HG03354 (cell line): Measurements from ENCODE around the gene CRIP3.

Experiments used
- ATAC-seq: cut with Tn5 transposase; IDR thresholded peaks from one replicate; pipeline ENCODE4 v1.9.1; 2021; ENCODE audit warnings: mild to moderate bottlenecking; ENCODE audit not compliant: unreplicated experiment, poor library complexity, severe bottlenecking

Gene CRIP3

DNA sequence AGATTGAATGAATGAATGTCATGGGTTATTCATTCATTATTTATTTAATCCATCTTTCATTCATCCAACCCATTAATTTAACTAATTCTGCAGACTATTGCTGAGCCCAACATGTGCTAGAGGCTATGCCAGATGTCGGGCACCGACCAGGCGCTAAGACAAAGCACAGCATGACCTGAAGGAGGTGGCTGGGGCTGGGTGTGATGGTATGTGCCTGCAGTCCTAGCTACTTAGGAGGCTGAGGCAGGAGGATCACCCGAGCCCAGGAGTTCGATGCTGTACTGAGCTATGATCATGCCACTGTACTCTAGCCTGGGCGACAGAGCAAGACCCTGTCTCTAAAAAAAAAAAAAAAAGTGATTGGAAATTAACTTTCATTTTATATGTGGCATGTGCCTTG, 16.3 kb downstream of the CRIP3 start:
- ATAC-seq: no peak

DNA sequence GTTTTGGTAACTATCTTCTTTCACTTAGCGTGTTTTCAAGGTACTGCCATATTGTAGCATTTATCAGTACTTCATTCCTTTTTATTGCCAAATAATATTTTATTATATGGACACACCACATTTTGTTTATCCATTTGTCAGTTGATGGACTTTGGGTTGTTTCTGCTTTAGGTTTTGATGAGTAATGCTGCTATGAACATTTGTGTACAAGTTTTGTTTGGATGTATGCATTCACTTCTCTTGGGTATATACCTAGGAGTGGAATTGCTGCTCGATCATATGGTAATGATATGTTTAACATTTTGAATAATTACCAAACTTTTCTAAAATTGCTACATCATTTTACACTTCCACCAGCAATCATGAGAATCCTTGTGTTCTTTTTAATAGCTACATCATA, 16.9 kb downstream of the CRIP3 start:
- no peak for ATAC-seq

DNA sequence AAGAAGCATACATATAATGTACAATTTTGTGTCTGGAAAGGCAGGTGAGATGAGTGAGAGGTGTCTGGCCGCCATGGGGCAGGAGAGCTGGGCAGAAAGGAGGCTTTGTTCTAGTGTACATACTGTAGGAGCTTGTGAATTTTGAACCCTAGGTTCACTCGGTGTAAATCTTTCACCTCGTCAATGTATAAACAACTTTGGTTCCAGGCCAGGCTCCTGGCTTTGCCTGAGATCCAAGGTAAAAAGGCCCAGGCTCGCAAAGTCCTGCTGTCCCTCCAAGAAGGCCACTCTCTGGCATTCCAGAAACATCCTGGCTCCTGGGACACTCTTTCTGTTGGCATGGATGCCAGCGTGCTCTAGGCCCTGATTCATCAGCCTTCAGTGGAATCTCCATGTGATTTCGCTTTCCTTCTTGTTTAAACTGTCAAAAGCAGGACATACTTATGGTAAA, 17.7 kb downstream of the CRIP3 start:
- ATAC-seq: no peak

DNA sequence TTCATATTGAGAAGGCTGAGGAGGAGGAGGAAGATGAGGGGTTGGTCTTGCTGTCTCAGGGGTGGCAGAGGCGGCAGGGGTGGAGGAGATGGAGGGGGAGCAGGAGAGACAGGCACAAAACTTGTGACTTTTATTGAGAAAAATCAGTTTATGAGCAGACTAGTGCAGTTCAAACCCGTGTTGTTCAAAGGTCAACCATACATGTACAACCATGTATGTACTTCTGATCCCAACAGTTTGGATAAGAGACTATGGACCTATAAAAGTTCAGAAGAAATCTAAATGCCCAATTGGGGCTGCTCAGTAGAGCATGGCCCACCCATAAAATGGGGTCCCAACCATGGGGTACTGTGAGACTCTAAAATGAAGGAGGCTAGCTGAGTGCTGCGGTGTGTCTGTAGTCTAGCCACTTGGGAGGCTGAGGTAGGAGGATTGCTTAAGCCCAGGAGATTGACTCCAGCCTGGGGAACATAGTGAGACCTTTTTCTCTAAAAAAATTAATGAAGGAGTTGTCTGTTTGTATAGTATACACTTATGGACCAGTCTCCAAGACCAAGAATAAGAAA, 18.2 kb downstream of the CRIP3 start:
- ATAC-seq: no peak

DNA sequence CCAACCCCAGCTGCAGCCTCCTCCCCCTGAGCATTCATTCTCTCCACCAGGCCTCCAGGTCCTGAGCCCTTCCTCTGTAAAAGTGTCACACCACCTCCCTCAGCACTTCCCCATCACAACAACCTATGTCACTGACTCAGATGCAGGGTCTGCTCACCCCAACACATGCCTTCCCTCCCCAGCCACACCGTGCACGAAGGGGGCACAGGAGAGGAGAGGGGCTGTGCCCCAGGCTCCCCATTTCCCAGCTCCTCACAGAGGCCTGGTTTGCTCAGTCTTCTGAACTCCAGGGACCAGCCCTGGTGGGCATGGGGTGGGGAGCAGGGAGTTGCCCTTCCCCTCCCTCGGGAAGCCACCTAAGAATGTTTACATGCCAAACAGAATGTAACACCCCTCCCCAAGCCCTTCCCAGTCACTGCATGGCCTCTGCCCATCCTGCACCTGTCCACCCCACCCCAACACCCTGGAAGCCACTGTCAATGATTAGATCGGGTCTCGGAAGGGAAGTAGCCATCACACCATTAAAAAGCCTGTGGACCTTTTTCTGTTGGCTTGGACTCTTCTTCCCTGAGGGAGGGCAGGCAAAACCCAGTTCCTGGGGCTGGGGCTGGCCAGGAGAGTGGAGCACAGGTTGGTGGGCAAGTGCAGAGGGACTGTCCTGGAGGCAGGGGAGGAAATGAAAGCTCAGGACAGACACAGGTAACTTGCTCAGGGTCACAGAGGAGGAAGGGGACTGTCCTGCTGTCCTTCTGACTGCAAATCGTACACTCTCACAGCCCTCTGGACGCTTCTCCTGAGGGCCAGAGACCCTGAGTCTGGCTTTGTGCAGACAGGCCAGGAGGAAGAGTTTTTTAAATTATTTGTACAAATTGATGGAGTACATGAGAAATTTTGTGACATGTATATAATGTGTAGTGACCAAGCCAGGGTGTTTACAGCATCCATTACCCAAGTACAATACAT, 20.6 kb downstream of the CRIP3 start:
- ATAC-seq: no peak

DNA sequence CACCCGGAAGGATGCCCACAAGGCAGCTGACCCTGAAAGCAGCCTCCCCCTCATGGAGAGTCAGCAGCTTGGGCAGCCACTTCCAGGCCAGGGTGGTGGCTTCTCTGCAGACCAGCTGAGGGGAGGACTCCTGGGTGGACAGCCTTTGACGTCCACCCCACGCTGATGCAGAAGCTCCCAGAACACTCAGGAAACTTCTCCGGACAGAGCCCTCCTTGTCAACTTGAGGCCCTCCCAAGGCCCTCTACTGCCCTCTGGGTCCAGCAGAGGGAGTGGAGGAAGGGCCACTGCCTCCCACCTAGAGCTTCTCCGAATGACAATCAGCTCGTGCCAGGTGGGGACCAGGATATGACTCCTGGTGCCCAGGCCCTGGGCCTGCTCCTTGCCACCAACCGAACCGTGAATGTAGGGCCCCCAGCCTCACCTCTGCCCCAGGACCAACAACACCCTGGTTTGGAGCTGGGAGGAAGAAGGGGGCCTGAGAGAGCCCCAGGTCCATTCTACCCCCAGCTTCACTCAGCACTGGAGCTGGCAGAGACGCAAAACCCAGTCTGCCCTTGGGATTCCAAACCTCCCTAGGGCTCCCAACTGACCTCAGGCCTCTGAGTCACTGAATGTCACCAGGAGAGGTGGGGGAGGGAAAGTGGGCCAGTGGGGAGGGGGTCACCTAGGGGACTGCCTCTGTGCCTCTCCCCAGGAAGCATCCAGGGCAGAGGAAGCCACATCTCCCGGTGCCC, 21.5 kb downstream of the CRIP3 start:
- ATAC-seq: no peak

DNA sequence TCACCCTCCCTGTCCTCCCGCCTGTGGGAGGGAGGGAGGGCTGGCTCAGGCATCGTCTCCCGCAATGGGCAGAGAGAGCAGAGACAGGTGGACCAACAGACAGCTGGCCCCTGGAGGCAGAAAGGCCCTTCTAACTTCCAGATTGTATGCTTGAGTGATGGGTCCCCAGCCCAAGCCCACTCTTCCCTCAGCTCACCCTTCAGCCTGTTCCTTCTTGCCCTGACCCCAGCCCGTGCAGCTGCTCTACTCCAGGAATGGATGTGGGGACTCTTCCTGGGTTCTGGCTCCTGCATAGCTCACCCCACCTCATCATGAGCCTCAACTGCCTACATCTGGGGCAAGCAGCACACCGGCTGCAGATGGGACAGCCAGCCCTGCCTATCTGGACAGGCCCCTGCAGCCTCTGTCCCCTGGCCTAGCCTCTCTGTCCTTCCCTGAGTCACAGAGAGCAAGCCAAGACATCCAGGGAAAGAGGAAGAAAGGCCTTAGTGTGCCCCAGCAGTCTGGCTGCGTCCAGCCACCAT, 22.1 kb downstream of the CRIP3 start:
- ATAC-seq: no peak

DNA sequence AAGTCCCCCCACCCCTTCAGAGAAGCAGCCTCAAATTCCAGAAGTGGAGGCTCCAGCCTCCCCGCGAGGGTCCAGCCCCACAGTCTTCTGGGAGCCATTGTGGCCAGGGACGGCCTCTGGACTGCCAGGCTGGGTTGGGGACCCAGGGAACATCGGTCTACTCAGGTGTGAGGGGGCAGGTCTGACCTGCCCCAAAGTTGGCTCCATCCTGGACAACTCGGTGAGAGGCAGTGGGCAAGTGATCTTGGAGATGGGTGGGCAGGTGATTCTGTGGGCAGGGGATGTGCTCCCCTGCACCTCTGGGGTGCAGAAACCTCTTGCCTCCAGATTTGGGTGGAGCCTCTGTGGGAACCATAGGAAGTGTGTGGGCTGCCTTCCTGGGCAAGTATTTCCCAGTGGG, 22.8 kb downstream of the CRIP3 start:
- no peak for ATAC-seq

DNA sequence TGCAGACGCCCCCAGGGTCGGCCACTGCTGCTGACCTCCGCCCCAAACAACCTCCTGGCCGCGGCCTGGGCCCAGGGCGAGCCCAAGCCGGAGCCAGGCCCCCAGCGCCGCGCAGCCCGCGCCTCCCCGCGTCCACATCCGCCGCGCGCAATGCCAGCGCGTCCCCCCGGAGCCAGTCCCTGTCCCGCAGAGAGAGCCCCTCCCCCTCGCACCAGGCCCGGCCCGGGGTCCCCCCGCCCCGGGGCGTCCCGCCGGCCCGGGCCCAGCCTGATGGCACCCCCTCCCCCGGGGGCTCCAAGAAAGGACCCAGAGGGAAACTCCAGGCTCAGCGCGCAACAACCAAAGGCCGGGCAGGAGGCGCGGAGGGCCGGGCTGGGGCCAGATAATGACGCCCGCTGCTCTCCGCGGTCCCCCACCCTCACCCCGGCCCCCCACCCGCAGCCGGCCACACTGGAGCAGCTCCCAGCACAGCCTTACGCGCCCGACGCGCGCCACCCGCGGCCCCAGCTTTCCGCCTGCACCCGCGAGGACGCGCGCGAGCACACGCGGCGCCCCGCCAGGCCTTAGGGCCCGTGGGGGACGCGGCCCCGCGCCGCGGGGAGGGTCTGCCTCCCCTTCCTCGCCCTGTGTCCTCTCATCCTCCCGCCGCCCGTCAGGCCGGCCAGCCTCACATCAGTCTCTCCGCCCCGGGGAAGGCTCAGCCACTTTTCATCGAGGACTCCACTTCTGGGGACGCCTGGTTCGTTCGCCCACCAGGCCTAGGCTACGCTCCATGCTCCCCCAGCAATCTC, 23.4 kb downstream of the CRIP3 start:
- ATAC-seq: no peak

DNA sequence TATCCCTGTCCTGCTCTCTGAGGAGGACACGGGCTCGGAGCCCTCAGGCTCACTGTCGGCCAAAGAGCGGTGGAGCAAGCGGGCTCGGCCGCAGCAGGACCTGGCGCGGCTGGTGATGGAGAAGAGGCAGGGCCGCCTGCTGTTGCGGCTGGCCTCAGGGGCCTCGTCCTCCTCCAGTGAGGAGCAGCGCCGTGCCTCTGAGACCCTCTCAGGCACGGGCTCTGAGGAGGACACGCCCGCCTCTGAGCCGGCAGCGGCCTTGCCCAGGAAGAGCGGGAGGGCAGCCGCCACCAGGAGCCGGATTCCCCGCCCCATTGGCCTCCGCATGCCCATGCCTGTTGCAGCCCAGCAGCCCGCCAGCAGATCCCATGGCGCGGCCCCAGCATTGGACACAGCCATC, 24.7 kb downstream of the CRIP3 start:
- ATAC-seq: no peak

DNA sequence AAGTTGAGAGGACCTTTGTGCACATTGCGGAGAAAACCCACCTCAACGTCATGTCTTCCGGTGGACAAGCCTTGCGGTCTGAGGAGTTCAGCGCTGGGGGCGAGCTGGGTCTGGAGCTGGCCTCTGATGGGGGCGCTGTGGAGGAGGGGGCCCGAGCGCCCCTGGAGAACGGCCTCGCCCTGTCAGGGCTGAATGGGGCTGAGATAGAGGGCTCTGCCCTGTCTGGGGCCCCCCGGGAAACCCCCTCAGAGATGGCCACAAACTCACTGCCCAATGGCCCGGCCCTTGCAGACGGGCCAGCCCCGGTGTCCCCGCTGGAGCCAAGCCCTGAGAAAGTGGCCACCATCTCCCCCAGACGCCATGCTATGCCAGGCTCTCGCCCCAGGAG, 25.1 kb downstream of the CRIP3 start:
- no peak for ATAC-seq

DNA sequence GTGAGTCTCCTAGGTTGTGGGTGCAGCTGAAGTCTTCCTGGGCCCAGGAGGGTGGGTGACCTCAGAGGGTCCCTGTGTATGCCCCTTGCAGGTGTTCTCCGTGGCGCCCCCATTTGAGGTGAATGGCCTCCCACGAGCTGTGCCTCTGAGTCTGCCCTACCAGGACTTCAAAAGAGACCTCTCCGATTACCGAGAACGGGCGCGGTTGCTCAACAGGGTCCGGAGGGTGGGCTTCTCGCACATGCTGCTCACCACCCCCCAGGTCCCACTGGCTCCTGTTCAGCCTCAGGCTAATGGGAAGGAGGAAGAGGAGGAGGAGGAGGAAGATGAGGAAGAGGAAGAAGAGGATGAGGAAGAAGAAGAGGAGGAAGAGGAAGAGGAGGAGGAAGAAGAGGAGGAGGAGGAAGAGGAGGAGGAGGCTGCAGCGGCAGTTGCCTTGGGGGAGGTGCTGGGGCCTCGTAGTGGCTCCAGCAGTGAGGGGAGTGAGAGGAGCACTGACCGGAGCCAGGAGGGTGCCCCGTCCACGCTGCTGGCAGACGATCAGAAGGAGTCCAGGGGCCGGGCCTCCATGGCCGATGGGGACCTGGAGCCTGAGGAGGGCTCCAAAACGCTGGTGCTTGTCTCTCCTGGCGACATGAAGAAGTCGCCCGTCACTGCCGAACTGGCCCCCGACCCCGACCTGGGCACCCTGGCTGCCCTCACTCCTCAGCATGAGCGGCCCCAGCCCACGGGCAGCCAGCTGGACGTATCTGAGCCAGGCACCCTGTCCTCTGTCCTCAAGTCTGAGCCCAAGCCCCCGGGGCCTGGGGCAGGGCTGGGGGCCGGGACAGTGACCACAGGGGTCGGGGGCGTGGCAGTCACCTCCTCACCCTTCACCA, 25.8 kb downstream of the CRIP3 start:
- ATAC-seq: no peak

DNA sequence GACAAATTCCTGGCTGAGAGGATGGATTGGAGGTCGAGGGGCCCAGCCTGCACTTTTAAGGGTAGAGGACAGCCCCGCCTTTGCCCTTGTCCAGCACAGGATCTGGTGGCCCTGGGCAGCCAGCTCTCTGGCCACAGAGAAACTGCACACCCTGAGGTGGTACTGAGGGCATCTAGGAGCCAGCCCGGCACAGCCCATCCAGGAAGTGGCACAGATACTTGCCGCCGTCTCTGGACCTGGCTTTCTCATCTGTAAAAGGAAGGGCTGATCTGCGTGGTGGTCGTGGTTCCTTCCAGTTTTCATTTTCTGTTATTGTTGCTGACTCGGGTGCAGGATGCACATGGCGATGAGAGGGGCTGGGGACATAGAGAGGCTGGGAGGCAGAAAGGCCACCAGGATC, 26.6 kb downstream of the CRIP3 start:
- ATAC-seq: no peak

DNA sequence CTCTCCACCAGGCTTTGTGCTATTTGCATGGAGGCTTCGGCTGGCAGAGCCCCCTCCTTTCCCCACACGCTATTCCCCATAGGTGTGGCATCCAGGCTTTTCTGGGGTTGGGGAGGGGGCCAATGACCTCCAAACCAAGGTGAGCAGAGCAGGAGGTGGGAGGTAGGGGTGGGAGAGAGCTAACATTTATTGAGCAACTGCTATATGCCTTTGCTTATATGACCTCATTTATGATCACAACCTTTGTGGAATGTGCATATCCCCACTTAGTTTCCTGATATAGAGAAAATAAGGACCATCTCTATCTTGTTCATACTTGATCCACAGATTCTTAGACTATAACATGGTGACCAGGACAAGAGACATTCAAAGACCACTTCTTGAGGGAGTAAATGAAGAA, 28.4 kb downstream of the CRIP3 start:
- ATAC-seq: no peak

DNA sequence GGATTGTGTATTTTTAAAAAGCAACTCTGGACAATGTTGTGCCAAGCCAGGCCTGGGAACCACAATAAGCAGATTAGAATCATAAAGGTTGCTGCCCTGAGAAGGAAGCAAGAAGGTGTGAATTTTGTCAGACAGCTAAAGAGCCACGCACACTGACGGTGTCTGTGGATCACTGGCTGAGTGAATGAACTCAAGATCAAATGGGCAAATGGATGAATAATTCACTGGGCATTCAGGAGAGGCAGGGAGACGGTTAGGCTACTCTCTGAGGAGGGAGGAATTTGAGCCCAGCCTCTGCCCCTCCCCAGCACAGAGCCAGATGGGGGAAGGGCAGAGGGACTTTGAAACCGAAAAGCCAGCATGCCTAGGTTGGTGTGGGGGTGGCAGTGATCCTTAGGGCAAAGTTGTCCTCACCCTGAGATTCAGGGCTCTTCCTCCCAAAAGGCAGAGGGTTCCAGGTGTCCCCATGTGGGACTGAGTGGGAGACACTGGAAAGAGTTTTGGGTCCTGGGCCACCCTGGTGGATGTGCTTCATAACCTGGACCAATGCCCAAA, 30.0 kb downstream of the CRIP3 start:
- no peak for ATAC-seq

DNA sequence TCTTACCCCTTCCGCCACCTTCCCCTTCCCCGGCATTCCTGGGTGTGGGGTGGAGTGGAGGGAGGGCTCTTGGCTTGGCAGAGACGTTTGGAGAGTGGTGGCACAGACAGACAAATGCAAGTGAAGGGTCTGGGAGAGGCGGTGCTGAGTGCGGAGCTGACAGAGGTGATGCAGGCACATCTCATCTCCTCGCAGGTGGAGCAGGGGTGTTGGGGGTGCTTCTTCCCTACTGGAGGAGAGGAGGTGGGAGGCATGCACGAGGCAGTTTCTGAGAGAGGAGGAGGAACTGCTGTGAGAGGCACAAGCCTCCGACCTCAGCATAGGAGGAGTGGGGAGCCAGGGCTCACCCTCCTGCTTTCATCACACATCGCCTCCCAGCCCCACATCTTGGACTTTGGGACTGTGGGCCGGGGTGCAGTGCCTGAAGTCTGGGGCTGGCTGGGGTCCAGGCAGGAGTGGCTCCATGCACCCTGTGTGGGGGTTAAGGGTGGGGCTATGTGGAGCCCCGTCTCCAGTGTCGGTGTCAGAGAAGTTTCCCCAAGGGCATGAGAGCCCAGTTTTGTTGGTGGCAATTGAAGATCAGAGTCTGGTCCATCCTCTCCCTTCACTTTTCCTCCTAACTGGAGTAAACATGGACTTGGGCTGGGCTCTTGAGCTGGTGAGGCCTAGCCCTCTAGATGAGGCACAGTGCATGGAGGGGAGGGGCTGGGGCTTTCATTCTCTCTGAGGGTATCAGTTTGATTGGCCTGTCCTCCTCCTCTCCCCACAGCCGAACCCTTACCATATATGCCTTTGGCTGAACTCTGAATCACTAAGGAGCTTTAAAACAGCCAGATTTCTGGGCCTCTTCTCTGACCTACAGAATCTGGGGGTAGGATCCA, 30.7 kb downstream of the CRIP3 start:
- ATAC-seq: no peak

DNA sequence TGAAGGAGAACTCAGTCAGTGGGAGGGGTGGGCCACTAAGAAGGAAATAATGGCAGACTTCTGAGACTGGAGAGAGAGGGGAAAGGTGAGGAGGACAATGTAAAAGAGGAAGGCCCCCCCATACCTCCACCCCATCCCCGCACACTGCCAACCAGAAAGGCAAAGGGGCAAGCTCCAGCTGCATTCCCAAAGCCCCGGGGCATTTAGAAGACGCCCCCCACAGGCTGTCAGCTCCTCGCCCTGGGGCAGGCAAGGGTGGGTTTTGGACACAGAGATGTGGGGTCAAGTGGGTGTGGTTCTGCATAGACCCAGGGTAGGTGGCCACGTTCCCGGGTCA, 31.4 kb downstream of the CRIP3 start:
- no peak for ATAC-seq
